ENCODE data around the gene BATF3.

GRCh38 chr1:212745303-212745702, 45.7 kb upstream of the BATF3 start:
- TF ChIP-seq EZH2 (IDR thresholded peaks at IDR 0.05; ENCODE audit: insufficient read depth, poor library complexity, severe bottlenecking) (no peak), EZH2phosphoT487 (IDR thresholded peaks at IDR 0.05; ENCODE audit: insufficient read depth, low read depth) (no peak)
